H1 (cell line): Measurements from ENCODE around the gene ZIM2. TPM values are rescaled to one million over a fixed set of nuclear protein-coding genes. Genes with fewer than 3 reads are reported as not detected.

Source experiments
- BACH1 ChIP-seq: IDR thresholded peaks from 2 replicates; pipeline ENCODE4 v1.6.1; 2012; ENCODE audit warnings: low read length, improper control_type of control experiment
- BCL11A ChIP-seq, 2 experiments: IDR thresholded peaks; one replicate each; pipeline ENCODE4 v1.6.1; 2011; ENCODE audit warnings: low read depth in 2 of 2, low read length in 2 of 2, mild to moderate bottlenecking in 2 of 2
- JUN ChIP-seq: IDR thresholded peaks from 2 replicates; pipeline ENCODE4 v1.6.1; 2011; ENCODE audit warnings: low read depth, mild to moderate bottlenecking, improper control_type of control experiment, low read length
- SP2 ChIP-seq: IDR thresholded peaks from 2 replicates; pipeline ENCODE4 v1.6.1; 2012; ENCODE audit warnings: mild to moderate bottlenecking, low read length, inconsistent platforms
- TCF12 ChIP-seq: IDR thresholded peaks from 2 replicates; pipeline ENCODE4 v1.6.1; 2011; ENCODE audit warnings: low read depth, mild to moderate bottlenecking, low read length
- polyA plus RNA-seq, 7 experiments: library from polyadenylated mRNA; depleted of rRNA in 3 of 7; stranded (reverse) in 5 of 7; unstranded in 2 of 7; fragments of >200 nt in 5 of 7; fragments of 200-250 nt in 2 of 7; gene quantifications; 1 replicate in 5 of 7; 2 replicates in 1 of 7; 4 replicates in 1 of 7; pipeline versions ENCODE4 v1.2.1 to v1.2.3, GENCODE V29; 2011 to 2013; ENCODE audit warnings: missing spikeins in 2 of 7, mixed read lengths in 2 of 7
- total RNA-seq: library from RNA; stranded (reverse); fragmentation: NEBNext Ultra II Directional; extraction: Animal tissue kit (Norgen Biotek cat#: 25700); gene quantifications from 2 replicates; pipeline ENCODE4 v1.2.1, GENCODE V29; 2021
- TF ChIP-seq, protein P1 (sequence below): IDR thresholded peaks from 2 replicates; pipeline ENCODE4 v1.6.1; 2012; ENCODE audit warnings: low read length, inconsistent platforms

The ZIM2 gene
- total and polyA plus RNA-seq, 2 of the 8 experiments (the other 6 are each of a cell fraction or from before 2014, with no cell fraction given): not detected

DNA sequence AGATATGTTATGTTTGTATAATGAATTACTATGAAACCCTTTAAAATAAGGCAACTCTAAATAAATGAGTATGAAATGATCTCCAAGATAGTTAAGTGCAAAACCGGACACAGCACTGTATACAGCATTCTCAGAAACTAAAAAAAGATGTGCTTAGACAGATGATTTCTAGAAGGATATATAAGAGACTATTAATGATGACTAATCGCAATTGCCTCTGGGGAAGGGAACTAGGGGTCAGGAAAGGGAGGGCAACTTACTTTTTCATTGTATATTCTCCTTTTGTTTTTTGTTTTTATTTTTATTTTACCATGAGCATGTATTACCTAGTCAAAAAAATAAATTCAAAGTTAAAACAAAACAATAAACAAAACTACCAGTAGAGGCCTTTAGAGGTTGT lies 12.8 kb downstream of the ZIM2 start (continued):
- TF ChIP-seq BACH1: no peak
- no peak for TF ChIP-seq JUN
- no peak for TF ChIP-seq SP2
- TF ChIP-seq BCL11A (IDR thresholded peaks at IDR 0.05; ENCODE audit: low read depth in 2 of 2, low read length in 2 of 2): no peak
- TF ChIP-seq TCF12: no peak
- TF ChIP-seq, protein P1, sequence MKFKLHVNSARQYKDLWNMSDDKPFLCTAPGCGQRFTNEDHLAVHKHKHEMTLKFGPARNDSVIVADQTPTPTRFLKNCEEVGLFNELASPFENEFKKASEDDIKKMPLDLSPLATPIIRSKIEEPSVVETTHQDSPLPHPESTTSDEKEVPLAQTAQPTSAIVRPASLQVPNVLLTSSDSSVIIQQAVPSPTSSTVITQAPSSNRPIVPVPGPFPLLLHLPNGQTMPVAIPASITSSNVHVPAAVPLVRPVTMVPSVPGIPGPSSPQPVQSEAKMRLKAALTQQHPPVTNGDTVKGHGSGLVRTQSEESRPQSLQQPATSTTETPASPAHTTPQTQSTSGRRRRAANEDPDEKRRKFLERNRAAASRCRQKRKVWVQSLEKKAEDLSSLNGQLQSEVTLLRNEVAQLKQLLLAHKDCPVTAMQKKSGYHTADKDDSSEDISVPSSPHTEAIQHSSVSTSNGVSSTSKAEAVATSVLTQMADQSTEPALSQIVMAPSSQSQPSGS: no peak
